ENCODE results near the gene NHEJ1.

The NHEJ1 gene

DNA sequence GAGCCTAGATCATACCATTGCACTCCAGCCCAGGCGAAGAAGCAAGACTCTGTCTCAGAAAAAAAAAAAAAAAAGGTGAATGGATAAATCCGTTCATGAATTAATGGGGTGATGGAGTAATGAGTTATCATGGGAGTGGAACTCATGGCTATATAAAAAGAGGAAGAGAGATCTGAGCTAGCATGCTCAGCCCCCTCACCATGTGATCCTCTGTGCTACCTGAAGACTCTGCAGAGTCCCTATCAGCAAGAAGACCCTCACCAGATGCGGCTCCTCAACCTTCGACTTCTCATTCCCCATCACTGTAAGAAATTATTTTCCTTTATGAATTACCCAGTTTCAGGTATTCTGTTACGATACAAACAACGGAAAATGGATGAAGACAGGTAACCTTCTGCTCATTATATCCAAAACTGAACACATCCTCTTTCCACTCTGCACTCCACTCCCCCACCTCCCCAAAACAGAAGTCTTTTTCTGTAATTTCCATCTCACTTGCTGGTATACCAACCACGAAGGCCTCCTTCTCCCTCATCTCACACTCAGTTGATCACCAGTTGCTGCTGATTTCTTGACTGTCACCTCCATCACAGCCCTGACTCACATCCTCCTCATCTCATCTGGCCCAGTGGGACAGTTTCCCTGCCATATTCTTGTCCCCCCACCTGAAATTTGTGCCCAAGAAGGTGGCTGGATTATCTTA is 26.3 kb upstream of the NHEJ1 start:
- Histone ChIP-seq H3K9me3 (ENCODE audit: control insufficient read depth, insufficient read depth, low read length) (no peaks in the 10 kb centered on the region), H3K4me1 (ENCODE audit: control insufficient read depth, low read length) (no peaks in the 10 kb centered on the region), H3K79me2 (ENCODE audit: control insufficient read depth, low read length) (no peaks in the 10 kb centered on the region), H3K27me3 (ENCODE audit: control insufficient read depth, low read length) (no peaks in the 10 kb centered on the region), H3K4me3 (ENCODE audit: low read length) (no peak overlapping the region), H3K36me3 (ENCODE audit: control insufficient read depth, low read length) (peaks cover 34% of the 10 kb centered on the region), H4K20me1 (ENCODE audit: control insufficient read depth, insufficient read depth, low read depth, low read length) (no peaks in the 10 kb centered on the region), H3K9me2 (replicated peaks; ENCODE audit: control insufficient read depth, low read length) (no peaks in the 10 kb centered on the region), H3F3A (ENCODE audit: control insufficient read depth, insufficient read depth) (0 out of 2 replicates have a peak, but pooled peaks cover 4% of the 10 kb centered on the region), H3K27ac (ENCODE audit: low read depth, low read length) (no peak overlapping the region), H3K4me2 (ENCODE audit: low read length) (no peak overlapping the region)
- TF ChIP-seq EZH2phosphoT487 (IDR thresholded peaks at IDR 0.05; ENCODE audit: borderline replicate concordance, low read length) = no peak
- TF ChIP-seq, protein P1, sequence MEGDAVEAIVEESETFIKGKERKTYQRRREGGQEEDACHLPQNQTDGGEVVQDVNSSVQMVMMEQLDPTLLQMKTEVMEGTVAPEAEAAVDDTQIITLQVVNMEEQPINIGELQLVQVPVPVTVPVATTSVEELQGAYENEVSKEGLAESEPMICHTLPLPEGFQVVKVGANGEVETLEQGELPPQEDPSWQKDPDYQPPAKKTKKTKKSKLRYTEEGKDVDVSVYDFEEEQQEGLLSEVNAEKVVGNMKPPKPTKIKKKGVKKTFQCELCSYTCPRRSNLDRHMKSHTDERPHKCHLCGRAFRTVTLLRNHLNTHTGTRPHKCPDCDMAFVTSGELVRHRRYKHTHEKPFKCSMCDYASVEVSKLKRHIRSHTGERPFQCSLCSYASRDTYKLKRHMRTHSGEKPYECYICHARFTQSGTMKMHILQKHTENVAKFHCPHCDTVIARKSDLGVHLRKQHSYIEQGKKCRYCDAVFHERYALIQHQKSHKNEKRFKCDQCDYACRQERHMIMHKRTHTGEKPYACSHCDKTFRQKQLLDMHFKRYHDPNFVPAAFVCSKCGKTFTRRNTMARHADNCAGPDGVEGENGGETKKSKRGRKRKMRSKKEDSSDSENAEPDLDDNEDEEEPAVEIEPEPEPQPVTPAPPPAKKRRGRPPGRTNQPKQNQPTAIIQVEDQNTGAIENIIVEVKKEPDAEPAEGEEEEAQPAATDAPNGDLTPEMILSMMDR (IDR thresholded peaks at IDR 0.05; ENCODE audit: low read depth, low read length, poor library complexity, severe bottlenecking) = no peak

DNA sequence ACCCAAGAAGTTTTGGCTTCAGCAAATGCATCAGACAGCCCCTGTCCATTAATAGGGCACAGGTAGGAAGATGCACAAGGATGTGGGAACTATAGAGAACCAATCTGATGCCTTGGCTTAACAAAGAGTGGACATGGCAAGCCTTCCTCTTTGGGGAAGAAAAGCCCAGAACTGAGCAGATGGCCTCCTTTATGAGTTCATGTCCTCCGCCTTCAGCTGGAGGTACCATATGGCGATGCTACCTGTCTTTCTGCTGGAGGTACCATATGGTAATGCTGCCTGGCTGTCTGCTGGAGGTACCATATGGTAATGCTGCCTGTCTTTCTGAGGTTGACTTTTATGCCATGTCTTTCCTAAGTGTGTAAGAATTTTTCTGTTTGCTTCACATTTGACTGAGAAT is 23.5 kb upstream of the NHEJ1 start:
- H3K9me2 ChIP-seq (replicated peaks; ENCODE audit: control insufficient read depth, low read length) = no peaks in the 10 kb centered on the region
- no peak for TF ChIP-seq EZH2phosphoT487 (IDR thresholded peaks at IDR 0.05; ENCODE audit: borderline replicate concordance, low read length)
- TF ChIP-seq, protein P1 (IDR thresholded peaks at IDR 0.05; ENCODE audit: low read depth, low read length, poor library complexity, severe bottlenecking) = no peak
- no peaks in the 10 kb centered on the region for H3K9me3 ChIP-seq (ENCODE audit: control insufficient read depth, insufficient read depth, low read length)
- 0 out of 2 replicates have a peak, but pooled peaks cover 4% of the 10 kb centered on the region for H3F3A ChIP-seq (ENCODE audit: control insufficient read depth, insufficient read depth)
- peaks cover 61% of the 10 kb centered on the region for H3K36me3 ChIP-seq (ENCODE audit: control insufficient read depth, low read length)
- H3K27me3 ChIP-seq (ENCODE audit: control insufficient read depth, low read length) = no peaks in the 10 kb centered on the region
- H4K20me1 ChIP-seq (ENCODE audit: control insufficient read depth, insufficient read depth, low read depth, low read length) = no peaks in the 10 kb centered on the region
- H3K27ac ChIP-seq (ENCODE audit: low read depth, low read length) = no peak overlapping the region
- H3K4me1 ChIP-seq (ENCODE audit: control insufficient read depth, low read length) = peaks cover 7% of the 10 kb centered on the region
- no peak overlapping the region for H3K4me3 ChIP-seq (ENCODE audit: low read length)
- H3K79me2 ChIP-seq (ENCODE audit: control insufficient read depth, low read length) = peaks cover 12% of the 10 kb centered on the region
- no peak overlapping the region for H3K4me2 ChIP-seq (ENCODE audit: low read length)

DNA sequence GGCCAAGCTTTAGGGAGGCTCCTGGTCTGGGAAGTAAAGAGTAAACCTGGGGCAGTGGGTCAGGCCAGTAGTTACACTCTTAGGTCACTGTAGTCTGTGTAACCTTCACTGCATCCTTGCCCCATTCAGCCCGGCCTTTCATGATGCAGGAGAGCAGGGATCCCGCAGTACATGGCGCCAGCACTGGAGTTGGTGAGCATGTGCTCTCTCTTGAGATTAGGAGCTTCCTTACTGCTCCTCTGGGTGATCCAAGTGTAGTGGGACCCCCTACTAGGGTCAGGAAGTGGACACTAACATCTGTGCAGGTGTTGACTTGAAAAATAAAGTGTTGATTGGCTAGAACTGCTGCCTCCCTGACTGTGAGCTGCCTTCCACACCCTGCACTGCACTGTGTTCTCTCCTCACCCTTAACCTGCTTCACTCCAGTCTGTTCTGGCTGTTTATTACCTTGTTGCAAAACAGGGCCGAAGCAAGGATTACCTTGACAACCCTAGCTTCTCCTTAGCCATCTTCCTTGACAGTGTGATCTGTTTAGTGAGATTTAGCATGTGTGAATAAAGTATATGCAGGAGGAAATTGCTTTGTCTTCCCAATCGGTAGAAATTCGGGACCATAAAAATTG is 22.6 kb upstream of the NHEJ1 start:
- Histone ChIP-seq H3K4me2 (ENCODE audit: low read length) (no peak overlapping the region), H3F3A (ENCODE audit: control insufficient read depth, insufficient read depth) (0 out of 2 replicates have a peak, but pooled peaks cover 4% of the 10 kb centered on the region), H3K4me1 (ENCODE audit: control insufficient read depth, low read length) (peaks cover 11% of the 10 kb centered on the region), H3K27ac (ENCODE audit: low read depth, low read length) (no peak overlapping the region), H3K27me3 (ENCODE audit: control insufficient read depth, low read length) (no peaks in the 10 kb centered on the region), H3K9me3 (ENCODE audit: control insufficient read depth, insufficient read depth, low read length) (no peaks in the 10 kb centered on the region), H3K4me3 (ENCODE audit: low read length) (no peak overlapping the region), H4K20me1 (ENCODE audit: control insufficient read depth, insufficient read depth, low read depth, low read length) (0 out of 2 replicates have a peak, but pooled peaks cover 5% of the 10 kb centered on the region), H3K9me2 (replicated peaks; ENCODE audit: control insufficient read depth, low read length) (no peaks in the 10 kb centered on the region), H3K36me3 (ENCODE audit: control insufficient read depth, low read length) (peaks cover 62% of the 10 kb centered on the region), H3K79me2 (ENCODE audit: control insufficient read depth, low read length) (peaks cover 21% of the 10 kb centered on the region)
- TF ChIP-seq EZH2phosphoT487 (IDR thresholded peaks at IDR 0.05; ENCODE audit: borderline replicate concordance, low read length) = no peak
- TF ChIP-seq, protein P1 (IDR thresholded peaks at IDR 0.05; ENCODE audit: low read depth, low read length, poor library complexity, severe bottlenecking) = no peak

Data from DOHH2 (cell line).